A673 (cell line): Measurements from ENCODE around the gene TET3.

Experiments used
- EZH2 ChIP-seq: fragments of 200-600 bp; sonication (generic); IDR thresholded peaks from 2 replicates; pipeline ENCODE4 v1.6.1; 2017; ENCODE audit warnings: borderline replicate concordance, low read depth, mild to moderate bottlenecking, mixed read lengths, antibody characterized with exemption, low read length; ENCODE audit not compliant: poor library complexity, severe bottlenecking
- TF ChIP-seq, protein P1 (sequence below): fragments of 300-800, 200-600 bp; sonication (generic); conservative IDR thresholded peaks from 2 replicates; pipeline ENCODE4 v1.5.1; 2017; ENCODE audit warnings: low read depth, mild to moderate bottlenecking, antibody characterized with exemption, low read length, moderate library complexity, mixed read lengths

GRCh38 chr2:74006459-74006858, 21.7 kb downstream of the TET3 start:
- TF ChIP-seq, protein P1, sequence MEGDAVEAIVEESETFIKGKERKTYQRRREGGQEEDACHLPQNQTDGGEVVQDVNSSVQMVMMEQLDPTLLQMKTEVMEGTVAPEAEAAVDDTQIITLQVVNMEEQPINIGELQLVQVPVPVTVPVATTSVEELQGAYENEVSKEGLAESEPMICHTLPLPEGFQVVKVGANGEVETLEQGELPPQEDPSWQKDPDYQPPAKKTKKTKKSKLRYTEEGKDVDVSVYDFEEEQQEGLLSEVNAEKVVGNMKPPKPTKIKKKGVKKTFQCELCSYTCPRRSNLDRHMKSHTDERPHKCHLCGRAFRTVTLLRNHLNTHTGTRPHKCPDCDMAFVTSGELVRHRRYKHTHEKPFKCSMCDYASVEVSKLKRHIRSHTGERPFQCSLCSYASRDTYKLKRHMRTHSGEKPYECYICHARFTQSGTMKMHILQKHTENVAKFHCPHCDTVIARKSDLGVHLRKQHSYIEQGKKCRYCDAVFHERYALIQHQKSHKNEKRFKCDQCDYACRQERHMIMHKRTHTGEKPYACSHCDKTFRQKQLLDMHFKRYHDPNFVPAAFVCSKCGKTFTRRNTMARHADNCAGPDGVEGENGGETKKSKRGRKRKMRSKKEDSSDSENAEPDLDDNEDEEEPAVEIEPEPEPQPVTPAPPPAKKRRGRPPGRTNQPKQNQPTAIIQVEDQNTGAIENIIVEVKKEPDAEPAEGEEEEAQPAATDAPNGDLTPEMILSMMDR: no peak
- TF ChIP-seq EZH2: no peak
